Small intestine (tissue), 7 donors: ENCODE data around the gene HNRNPF. TPM values are rescaled to one million over a fixed set of nuclear protein-coding genes. Genes with fewer than 3 reads are reported as not detected.

ENCODE experiments used
- DNase-seq, 2 donors: peaks; one replicate each; pipeline versions ENCODE4 v3.0.0 to v3.0.0-alpha.2; 2013
- FAIRE-seq: peaks from 2 replicates; lab custom pipeline; 2012; peaks lifted over from hg19 to GRCh38; lab: Jason Lieb, UNC
- H3K27ac ChIP-seq, 3 donors: one replicate each; pipeline ENCODE4 v1.5.1; 2013; ENCODE audit warnings: low read length in 2 of 3, mild to moderate bottlenecking in 2 of 3, control low read depth in 1 of 3, inconsistent platforms in 1 of 3, low read depth in 1 of 3, moderate library complexity in 1 of 3
- H3K27me3 ChIP-seq, 3 donors: one replicate each; pipeline ENCODE4 v1.6.1; 2013; ENCODE audit warnings: low read length in 3 of 3, inconsistent platforms in 1 of 3; ENCODE audit not compliant: control insufficient read depth in 3 of 3, insufficient read depth in 3 of 3
- H3K36me3 ChIP-seq, 3 donors: one replicate each; pipeline ENCODE4 v1.6.1; 2013; ENCODE audit warnings: low read length in 3 of 3, inconsistent platforms in 1 of 3, low read depth in 1 of 3, mild to moderate bottlenecking in 1 of 3, moderate library complexity in 1 of 3; ENCODE audit not compliant: control insufficient read depth in 3 of 3, insufficient read depth in 2 of 3
- H3K4me1 ChIP-seq, 3 donors: one replicate each; pipeline ENCODE4 v1.6.1; 2013; ENCODE audit warnings: low read length in 2 of 3, inconsistent platforms in 1 of 3, low read depth in 1 of 3, mild to moderate bottlenecking in 1 of 3, moderate library complexity in 1 of 3; ENCODE audit not compliant: control insufficient read depth in 3 of 3, insufficient read depth in 2 of 3
- H3K4me3 ChIP-seq, 3 donors: one replicate each; pipeline ENCODE4 v1.5.1; 2013; ENCODE audit warnings: low read length in 3 of 3, control low read depth in 1 of 3, inconsistent platforms in 1 of 3, low read depth in 1 of 3, mild to moderate bottlenecking in 1 of 3, moderate library complexity in 1 of 3
- H3K9me3 ChIP-seq, 2 donors: one replicate each; pipeline ENCODE4 v1.6.1; 2013; ENCODE audit warnings: low read depth in 1 of 2, low read length in 1 of 2; ENCODE audit not compliant: control insufficient read depth in 2 of 2, insufficient read depth in 1 of 2
- WGBS, 3 donors: extraction: QIAGEN DNeasy Blood & Tissue Kit; methylation state at CpG; one replicate each; pipeline ENCODE4 v1.1.7; 2013; 5-methylcytosine and 5-hydroxymethylcytosine counted together
- polyA plus RNA-seq, 4 donors: library from polyadenylated mRNA; stranded (reverse) in 3 of 4; unstranded in 1 of 4; fragments of 200-250 nt in 3 of 4; fragments of 120-200 nt in 1 of 4; gene quantifications; one replicate each; pipeline versions ENCODE4 v1.2.1 to v1.2.3, GENCODE V29; 2013
- donor health status: healthy with polysubstance abuse.
- donor health status: control.
- donor health status: control.
- donor health status: Bipolar disorder and iron deficiency.
- donor health status: healthy.

HNRNPF gene
- polyA plus RNA-seq, 4 donors, result 138 to 241 (median 176) TPM

DNA sequence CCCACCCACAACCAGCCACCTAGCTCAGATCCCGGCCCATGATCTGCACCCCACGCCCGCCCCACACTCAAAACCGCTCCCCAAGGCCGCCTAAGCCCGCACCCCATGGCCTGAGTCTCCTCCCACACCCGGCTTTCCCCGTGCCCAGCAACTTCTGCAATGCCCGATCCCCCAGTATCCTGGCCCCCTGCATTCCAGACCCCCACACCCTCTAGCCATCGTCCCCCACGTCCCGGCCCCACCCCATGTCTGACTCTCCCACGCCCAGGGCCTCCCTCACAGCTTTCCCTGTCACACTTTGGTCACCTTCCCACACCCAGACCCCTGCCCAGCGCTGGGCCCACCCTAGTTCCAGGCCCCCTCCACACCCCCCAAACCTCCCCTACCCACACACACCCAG is 57.7 kb downstream of the HNRNPF start:
- no peak for DNase-seq
- no peak for FAIRE-seq
- H3K4me3 ChIP-seq, result no peak overlapping the region

DNA sequence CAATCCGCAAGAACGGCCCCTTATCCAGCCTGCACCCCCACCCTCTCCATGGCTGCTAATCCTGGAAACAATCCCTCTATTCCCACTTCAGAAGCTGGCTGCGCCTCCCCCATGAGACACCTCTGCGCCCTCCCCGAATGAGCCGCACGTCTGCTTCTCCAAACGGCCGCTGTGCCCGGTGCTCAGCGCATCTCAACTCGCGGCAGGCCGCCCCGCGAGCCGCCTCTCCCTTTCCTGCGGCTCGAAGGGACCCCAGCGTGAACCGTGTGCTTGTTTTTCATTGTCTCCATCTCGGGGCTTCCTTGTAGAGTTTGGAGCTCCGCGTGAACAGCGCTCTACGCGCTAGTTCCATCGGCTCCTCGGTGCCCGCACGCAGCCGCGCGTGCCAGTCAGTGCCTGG is 58.3 kb downstream of the HNRNPF start:
- H3K36me3 ChIP-seq, result no peaks in the 10 kb centered on the region
- no peaks in the 10 kb centered on the region for H3K9me3 ChIP-seq
- H3K27me3 ChIP-seq, result peaks cover 0 to 13% (median 0%) of the 10 kb centered on the region in 3 donors
- DNase-seq (no peak), FAIRE-seq (no peak)
- H3K4me1 ChIP-seq, result no peaks in the 10 kb centered on the region
- 27 to 42% (median 32%) methylated on average over 31 to 34 of the region's 34 CpGs for WGBS, 3 donors
- no peak overlapping the region for H3K4me3 ChIP-seq
- no peak overlapping the region for H3K27ac ChIP-seq

More for the DNA sequence above, 57.7 kb downstream of the HNRNPF start:
- Histone ChIP-seq H3K36me3 (no peaks in the 10 kb centered on the region), H3K27me3 (peaks cover 0 to 13% (median 0%) of the 10 kb centered on the region in 3 donors), H3K27ac (no peak overlapping the region), H3K9me3 (no peaks in the 10 kb centered on the region), H3K4me1 (no peaks in the 10 kb centered on the region)
- WGBS, 3 donors, result 39 to 65% (median 64%) methylated on average over 11 to 14 of the region's 14 CpGs

DNA sequence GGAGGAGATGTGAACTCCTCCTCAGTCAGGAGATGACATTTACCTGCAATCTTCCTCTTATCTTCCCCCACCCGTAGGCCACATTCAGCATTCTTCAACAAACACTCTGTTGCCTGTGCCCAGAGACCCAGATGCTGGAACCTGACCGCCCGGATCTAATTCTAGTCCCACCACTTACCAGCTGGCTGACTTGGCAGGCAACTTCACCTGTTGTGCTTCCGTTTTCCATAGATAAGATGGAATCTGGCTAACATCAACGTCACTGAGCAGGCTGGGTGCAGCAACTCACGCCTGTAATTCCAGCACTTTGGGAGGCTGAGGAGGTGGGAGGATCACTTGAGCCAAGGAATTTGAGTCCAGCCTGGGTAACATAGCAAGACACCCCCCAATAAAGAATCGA is 58.8 kb downstream of the HNRNPF start:
- Histone ChIP-seq H3K4me1 (no peaks in the 10 kb centered on the region), H3K4me3 (no peak overlapping the region), H3K36me3 (no peaks in the 10 kb centered on the region), H3K27me3 (peaks cover 0 to 13% (median 0%) of the 10 kb centered on the region in 3 donors), H3K27ac (no peak overlapping the region), H3K9me3 (no peaks in the 10 kb centered on the region)
- peak; percentile 28 to 73 for DNase-seq
- FAIRE-seq, result no peak
- WGBS, 3 donors, result 14 to 47% (median 30%) methylated on average over 7 of the region's 7 CpGs

DNA sequence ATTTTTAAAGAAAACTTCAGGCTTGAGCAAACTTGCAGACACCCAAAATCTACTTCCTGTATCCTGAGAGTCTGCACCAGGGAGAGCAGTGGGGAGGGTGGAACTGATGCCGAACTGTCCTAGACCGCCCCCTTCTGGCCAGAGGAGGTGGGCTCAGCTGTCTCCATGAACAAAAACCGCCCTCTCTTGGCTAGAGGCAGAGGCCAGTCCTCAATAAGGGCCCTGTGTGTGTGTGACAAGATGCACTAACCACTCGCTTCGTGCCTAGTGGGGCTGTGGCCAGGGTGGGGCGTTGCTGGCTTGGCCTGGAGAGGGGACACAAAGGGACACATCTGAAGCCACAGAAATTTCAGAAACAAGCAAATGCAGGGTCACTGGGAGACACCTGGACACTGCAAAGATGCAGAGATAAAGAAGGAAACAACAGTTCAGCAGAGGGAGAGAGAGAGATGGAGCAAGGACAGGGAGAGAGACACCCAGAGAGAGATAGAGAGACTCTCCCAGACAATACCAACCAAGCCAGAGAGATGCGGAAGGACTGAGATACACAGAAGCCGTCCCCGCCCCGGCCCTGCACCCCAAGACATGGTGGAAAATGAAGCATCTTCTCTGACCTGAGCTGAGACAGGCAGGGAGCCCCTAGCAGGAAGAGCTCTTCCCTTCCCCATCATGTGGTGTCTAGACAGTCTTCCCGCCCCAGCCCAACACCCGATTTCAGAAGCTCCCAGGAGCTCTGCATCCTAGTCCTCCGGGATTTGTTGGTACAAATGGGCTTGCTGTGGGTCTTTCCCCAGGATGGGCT is 60.3 kb downstream of the HNRNPF start:
- Histone ChIP-seq H3K27me3 (peaks cover 0 to 13% (median 0%) of the 10 kb centered on the region in 3 donors), H3K36me3 (no peaks in the 10 kb centered on the region), H3K4me1 (no peaks in the 10 kb centered on the region), H3K27ac (no peak overlapping the region), H3K4me3 (no peak overlapping the region), H3K9me3 (no peaks in the 10 kb centered on the region)
- no peak for FAIRE-seq
- peak; percentile 89 to 90 for DNase-seq
- 53 to 55% (median 53%) methylated on average over 13 of the region's 13 CpGs for WGBS, 3 donors

DNA sequence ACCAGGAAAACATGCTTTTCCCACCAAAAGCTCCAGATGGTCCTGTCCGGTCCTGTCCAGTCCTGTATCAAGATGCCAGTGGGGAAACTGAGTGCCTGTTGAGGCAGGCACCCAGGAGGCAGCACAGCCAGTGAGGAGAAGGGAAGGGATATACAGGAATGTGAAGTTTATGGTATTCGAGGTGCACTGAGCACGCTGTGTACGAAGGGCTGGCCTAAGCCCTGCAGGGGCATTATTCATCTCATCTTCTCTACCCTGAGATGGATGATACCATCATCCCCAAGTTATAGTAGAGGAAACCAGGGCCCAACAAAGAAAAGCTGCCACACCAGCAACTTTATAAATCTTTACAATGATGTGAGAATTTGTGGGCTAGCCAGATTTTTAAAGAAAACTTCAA is 61.0 kb downstream of the HNRNPF start:
- no peaks in the 10 kb centered on the region for H3K4me1 ChIP-seq
- no peak overlapping the region for H3K4me3 ChIP-seq
- FAIRE-seq (no peak), DNase-seq (no peak)
- H3K9me3 ChIP-seq, result no peaks in the 10 kb centered on the region
- peaks cover 0 to 13% (median 0%) of the 10 kb centered on the region in 3 donors for H3K27me3 ChIP-seq
- H3K36me3 ChIP-seq, result no peaks in the 10 kb centered on the region
- no peak overlapping the region for H3K27ac ChIP-seq
- 86 to 91% (median 90%) methylated on average over 4 of the region's 4 CpGs for WGBS, 3 donors

DNA sequence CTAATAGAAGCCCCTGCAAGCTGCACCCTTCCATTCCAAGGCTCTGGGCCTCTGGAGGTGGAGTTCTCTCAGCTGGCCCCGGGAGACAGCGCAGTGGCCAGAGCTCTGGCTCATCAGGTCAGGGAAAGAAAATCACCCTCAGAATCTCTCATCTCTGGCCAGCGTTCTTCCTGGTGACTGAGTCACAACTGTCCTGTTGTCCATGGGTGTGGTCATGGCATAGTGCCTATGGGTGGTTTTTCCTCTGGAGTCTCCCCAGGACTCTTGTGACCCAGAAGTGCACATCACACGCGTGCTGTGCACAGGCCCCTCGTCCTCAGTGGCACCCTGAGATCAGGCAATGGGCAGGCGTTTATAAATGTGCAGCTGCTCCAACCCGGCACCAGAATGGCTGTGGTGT is 64.9 kb downstream of the HNRNPF start:
- peaks cover 0 to 6% (median 0%) of the 10 kb centered on the region in 3 donors for H3K27me3 ChIP-seq
- FAIRE-seq, result no peak
- H3K36me3 ChIP-seq, result no peaks in the 10 kb centered on the region
- WGBS, 3 donors, result 59 to 80% (median 69%) methylated on average over 8 of the region's 8 CpGs
- DNase-seq, result peak in 1 of 2 donors; percentile 57
- H3K27ac ChIP-seq, result no peak overlapping the region
- no peak overlapping the region for H3K4me3 ChIP-seq
- no peaks in the 10 kb centered on the region for H3K4me1 ChIP-seq
- no peaks in the 10 kb centered on the region for H3K9me3 ChIP-seq

DNA sequence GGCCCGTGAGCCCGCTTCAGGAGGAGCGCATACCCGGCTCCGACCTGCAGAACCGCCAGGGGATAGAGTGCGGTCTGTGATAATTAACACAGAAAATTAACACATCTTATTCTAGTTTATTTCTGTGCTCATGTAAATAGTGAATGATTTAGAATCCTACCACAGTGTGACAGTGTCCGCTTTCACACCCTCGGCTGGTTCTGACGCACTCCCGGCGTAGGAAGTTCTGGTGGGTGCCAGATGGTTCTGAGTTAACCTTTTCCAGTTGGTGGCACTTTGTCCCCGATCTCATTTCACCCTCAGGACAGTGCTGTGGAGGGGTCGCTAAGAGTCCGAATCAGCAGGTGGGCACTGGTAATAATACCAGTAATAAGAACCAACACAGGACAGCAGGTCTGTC is 65.9 kb downstream of the HNRNPF start:
- Histone ChIP-seq H3K27me3 (peaks cover 0 to 6% (median 0%) of the 10 kb centered on the region in 3 donors), H3K4me1 (no peaks in the 10 kb centered on the region), H3K9me3 (no peaks in the 10 kb centered on the region), H3K36me3 (no peaks in the 10 kb centered on the region), H3K4me3 (no peak overlapping the region), H3K27ac (no peak overlapping the region)
- FAIRE-seq (no peak), DNase-seq (no peak)
- WGBS, 3 donors, result 94 to 96% (median 96%) methylated on average over 15 of the region's 15 CpGs

DNA sequence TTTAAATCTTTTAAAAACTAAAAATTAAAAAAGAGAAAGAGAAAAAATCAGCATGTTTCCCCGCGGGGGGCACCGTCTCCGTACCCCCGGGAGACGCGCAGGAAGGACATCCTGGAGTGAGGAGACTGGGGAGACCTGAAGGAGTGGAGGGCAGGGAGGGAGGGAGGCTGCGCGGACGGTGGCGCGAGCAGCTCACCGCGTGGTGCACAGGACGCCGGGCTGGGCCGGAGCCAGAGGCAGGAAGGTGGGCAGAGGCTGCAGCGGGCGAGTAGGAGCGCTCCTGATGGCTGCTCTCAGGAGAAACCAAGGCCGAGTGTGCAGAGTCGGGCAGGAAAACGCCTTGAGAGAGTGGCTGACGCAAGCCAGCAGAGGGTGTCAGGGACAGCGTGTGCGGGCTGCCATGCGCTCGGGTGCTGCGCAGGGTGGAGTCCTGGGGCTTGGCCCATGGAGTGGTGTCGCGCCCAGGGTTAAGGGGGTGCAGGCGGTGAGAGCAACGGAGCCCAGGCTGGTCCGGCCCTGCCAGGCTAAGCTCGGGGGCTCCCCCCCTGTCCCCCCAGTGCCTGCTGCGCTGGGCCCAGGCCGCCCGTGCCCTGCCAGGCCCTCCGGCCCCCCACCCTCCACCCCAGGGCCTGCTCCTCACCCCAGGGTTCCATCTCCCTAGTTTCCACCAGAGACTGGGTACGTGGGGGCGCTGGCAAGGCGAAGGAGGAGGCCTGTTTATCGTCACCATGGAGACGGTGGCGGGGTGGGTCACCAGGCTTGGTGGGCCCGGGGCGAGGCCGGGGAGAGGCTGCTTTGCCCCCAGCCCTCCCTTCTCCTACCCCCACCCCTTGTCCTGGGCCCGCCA is 66.5 kb downstream of the HNRNPF start:
- no peaks in the 10 kb centered on the region for H3K36me3 ChIP-seq
- WGBS, 3 donors, result 92 to 94% (median 93%) methylated on average over 41 to 49 of the region's 49 CpGs
- FAIRE-seq, result no peak
- H3K9me3 ChIP-seq, result no peaks in the 10 kb centered on the region
- H3K4me3 ChIP-seq, result no peak overlapping the region
- no peak overlapping the region for H3K27ac ChIP-seq
- H3K4me1 ChIP-seq, result no peaks in the 10 kb centered on the region
- peaks cover 0 to 6% (median 0%) of the 10 kb centered on the region in 3 donors for H3K27me3 ChIP-seq
- no peak for DNase-seq
